ENCODE data around the gene DNM1.

Gene DNM1

DNA sequence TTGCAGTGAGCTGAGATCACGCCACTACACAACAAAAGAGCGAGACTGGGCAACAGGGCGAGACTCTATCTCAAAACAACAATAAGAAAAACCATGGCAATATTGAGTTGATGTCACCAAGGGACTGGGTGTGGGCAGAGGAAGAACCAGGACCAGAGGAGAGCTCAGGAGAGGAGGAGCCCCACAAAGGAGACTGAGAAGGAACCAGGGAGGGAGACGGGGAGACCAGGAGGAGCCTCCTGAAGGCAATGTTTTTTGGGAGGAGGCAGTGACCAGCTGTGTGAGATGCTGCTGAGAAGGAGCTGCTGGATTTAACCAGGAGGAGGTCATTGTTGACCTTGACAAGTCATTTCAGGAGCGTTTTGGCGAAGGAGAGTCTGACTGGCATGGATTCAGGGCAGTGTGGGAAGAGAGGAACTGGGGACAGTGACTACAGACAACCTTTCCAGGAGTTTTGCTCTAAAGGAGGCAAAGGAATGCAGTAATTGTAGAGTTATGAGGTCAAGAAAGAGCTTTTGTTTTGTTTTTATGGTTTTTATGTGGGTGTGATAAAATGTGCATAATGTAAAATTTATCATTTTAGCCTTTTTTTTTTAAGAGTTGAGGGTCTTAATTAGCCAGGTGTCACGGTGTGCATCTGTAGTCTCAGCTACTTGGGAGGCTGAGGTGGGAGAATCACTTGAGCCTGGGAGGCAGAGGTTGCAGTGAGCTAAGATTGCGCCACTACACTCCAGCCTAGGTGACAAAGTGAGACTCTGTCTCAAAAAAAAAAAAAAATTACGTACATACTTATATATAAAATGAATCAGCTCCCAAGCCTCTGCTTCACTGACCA, 101.2 kb downstream of the DNM1 start:
- peak; percentile 21 for DNase-seq (ENCODE audit: low read depth)
- H3K4me3 ChIP-seq (ENCODE audit: control insufficient read depth, low read depth, low read length): no peak overlapping the region
- TF ChIP-seq, protein P1, sequence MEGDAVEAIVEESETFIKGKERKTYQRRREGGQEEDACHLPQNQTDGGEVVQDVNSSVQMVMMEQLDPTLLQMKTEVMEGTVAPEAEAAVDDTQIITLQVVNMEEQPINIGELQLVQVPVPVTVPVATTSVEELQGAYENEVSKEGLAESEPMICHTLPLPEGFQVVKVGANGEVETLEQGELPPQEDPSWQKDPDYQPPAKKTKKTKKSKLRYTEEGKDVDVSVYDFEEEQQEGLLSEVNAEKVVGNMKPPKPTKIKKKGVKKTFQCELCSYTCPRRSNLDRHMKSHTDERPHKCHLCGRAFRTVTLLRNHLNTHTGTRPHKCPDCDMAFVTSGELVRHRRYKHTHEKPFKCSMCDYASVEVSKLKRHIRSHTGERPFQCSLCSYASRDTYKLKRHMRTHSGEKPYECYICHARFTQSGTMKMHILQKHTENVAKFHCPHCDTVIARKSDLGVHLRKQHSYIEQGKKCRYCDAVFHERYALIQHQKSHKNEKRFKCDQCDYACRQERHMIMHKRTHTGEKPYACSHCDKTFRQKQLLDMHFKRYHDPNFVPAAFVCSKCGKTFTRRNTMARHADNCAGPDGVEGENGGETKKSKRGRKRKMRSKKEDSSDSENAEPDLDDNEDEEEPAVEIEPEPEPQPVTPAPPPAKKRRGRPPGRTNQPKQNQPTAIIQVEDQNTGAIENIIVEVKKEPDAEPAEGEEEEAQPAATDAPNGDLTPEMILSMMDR (conservative IDR thresholded peaks at IDR 0.05; ENCODE audit: control insufficient read depth, insufficient read depth, low read depth, low read length): no peak
